ENCODE results near the gene RASL11A.
"Not testable (repeated sequence)": the region's sequence is repeated elsewhere in the genome, so short reads cannot be mapped to it uniquely, and the experiment has no call there.

- not testable (repeated sequence) for TF ChIP-seq POLR2A (IDR thresholded peaks at IDR 0.05); CTCF (IDR thresholded peaks at IDR 0.05 in 8 of 11, conservative IDR thresholded peaks at IDR 0.05 in 3 of 11)
These were observed 21.3 kb downstream of the RASL11A start for GRCh38 chr13:27291967-27292366.

Data from spleen (tissue), 7 donors.